ENCODE measurements around the gene ERGIC1.

The ERGIC1 gene

DNA sequence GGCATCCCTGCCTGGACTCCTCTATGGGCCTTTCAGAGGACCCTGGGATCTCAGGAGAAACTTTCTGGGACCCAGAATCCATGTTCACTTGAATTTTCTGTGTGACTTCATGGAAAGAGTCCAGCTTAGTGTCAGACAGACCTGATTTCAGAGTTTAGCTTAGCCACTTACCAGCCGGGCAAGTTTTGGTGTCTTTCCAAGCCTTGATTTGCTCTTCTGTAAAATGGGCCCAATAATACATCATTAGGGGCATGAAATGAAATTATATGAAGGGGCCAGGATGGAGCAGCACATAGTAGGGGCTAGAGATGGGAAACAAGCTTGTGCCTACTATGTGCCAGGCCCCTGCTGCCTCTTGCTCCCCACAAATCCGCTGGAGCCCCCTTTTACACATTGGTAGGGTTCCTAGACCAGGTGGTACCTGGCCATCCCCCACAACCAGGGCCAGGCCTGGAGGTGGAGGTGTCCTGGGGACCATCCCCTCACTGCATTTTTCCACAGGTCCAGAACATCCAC lies 92.0 kb downstream of the ERGIC1 start:
- no peak for DNase-seq

- DNase-seq, result no peak
Measured at GRCh38 chr5:172926796-172927195, 92.7 kb downstream of the ERGIC1 start.

DNA sequence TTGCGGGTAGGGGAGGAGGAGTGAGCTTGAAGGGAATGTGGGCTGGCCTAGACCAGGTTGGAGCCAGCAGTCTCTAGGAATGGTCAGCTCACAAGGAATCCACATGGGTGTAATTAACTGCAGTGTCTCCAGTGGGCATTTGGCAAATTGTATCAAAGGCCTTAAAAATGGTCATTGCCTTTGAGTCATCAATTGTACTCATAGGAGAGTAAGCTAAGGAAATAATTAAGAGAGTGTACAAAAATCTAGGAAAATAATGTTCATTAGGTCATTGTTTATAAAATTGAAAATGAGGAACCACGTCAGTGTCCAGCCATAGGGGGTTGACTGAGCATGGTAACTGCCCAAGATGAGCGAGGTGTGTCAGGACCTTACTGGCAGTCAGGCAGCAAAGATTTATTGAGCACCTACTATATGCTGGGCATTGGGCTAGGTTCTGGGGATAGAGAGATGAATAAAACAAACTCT lies 95.4 kb downstream of the ERGIC1 start:
- DNase-seq, result no peak

GRCh38 chr5:172931001-172931536 lies 97.0 kb downstream of the ERGIC1 start:
- no peak for DNase-seq

GRCh38 chr5:172932313-172933017 lies 98.4 kb downstream of the ERGIC1 start:
- peak; percentile 62 for DNase-seq

- DNase-seq, result no peak
Measured at GRCh38 chr5:172933238-172933637, 99.2 kb downstream of the ERGIC1 start.

DNA sequence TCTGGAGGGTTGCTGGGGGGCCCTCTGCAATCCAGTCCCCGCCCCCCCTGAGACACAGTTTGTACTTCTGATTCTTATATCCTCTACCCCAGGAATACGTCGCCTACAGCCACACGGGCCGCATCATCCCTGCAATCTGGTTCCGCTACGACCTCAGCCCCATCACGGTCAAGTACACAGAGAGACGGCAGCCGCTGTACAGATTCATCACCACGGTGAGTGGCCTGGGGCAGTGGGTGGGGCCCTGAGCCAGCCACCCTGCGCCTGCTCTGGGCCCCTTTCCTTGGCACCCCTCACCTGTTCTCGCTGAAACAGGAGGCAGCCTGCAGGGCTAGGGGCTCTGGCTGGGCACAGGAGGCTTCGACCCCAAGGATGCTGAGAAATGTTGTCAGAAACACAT lies 101.0 kb downstream of the ERGIC1 start:
- DNase-seq, result no peak

- DNase-seq, result no peak
Measured at GRCh38 chr5:172936401-172936800, 102.3 kb downstream of the ERGIC1 start.

DNA sequence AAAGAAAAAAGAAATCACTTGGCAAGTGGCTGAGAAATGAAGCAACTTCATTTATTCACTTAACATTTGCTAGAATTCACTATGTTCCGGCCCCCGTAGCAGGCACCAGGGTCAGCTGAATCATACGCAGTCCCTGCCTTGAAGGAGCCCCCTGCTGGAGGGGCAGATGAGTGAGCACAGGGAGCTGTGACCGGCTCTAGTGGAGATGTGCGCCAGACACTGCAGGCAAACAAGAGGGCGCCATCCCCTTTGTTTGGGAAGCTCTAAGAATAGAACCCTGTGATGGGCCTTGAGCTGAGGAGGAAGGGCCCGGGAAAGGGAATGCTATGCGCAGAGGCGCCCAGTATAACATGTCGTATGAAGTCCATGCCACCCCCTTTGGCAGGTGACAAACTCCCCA lies 105.0 kb downstream of the ERGIC1 start:
- DNase-seq, result peak; percentile 34

DNA sequence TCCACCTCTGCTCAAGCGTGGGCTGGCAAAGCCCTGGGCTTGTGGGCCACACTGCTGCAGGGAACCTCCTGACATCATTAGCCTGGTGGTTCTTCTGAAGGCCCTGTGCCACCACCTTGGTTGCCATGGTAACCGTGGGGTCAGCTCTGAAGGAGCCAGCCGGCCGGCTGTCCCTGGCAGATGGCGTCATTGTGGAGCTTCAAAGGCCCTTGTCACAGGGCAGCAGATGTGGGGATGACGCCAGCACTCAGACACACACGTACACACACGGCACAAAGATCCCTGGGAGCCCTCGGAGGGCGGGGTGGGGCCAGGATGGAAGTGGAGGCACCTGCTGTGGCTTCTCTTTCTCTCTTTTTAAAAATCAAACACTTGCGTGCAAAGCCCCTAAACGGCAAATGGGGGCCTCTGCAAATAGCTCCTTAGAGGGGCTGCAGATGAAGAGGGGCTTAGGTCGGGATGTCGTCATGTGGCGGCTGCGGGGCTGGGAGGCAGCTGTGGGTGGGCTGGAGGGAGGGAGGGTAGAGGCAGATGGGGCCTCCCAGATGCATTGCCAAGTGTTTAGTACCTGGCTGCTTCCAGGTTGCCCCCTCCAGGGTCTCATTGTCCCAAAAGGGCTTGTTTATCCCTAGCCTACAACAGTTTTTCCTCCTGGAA lies 105.7 kb downstream of the ERGIC1 start:
- peak; percentile 84 for DNase-seq

DNA sequence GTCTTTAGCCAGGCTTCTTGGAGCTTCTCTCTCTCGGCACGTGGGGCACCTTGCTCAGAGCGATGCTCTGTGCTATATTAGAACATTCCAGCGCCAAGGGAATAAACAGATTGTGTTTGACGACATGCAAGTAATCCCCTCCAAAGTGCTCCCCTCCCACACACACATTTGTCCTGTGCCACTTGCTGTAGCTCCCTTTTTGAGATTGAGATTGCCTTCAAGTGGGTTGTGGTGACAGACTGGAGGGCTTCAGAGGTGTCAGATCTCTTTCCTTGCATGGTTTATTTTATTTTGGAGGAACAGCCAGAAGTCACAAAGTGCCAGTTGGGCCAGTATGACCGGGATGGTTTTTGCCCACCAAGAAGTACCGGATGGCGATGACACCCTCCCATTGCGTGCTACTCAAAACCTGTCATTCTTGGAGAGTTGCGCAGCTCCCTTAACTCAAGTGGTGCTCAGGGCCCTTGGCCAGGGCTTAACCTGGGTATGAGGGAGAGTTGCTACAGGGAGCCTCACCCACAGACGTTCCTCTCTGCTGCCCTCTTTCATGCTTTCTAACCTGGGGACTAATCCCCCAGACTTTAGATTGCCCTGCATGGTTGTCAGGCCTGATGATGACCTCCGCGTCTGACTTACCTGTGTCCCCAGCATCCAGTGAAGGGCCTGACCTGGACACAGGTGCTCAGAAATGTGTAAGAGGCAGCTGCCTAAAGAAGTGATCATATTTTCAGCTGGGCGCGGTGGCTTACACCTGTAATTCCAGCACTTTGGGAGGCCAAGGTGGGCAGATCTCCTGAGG lies 106.4 kb downstream of the ERGIC1 start:
- DNase-seq, result peak; percentile 8

- DNase-seq, result peak; percentile 45
Measured at GRCh38 chr5:172941067-172941516, 107.0 kb downstream of the ERGIC1 start.

DNA sequence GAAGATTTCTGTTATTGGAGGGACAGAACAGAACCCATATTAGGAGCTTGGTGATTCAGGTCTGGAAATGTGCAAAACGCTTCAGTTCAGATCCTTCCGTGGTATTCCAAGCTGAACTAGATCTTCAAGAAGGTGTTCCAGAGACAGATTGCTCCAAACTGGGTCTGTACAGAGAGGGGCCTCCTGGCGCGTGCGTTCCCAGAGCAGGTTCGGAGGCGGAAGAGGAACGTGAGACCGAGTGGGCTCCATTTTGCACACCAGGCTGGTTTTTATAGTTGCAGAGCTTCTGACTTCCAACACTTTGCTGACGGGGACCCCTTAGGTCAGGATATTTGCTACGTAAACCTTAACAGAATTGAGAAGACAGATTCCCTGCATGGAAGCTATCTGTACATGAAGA lies 108.5 kb downstream of the ERGIC1 start:
- DNase-seq, result no peak

GRCh38 chr5:172943283-172943841 lies 109.3 kb downstream of the ERGIC1 start:
- DNase-seq, result no peak

- DNase-seq, result no peak
Measured at GRCh38 chr5:172943906-172944305, 109.9 kb downstream of the ERGIC1 start.

DNA sequence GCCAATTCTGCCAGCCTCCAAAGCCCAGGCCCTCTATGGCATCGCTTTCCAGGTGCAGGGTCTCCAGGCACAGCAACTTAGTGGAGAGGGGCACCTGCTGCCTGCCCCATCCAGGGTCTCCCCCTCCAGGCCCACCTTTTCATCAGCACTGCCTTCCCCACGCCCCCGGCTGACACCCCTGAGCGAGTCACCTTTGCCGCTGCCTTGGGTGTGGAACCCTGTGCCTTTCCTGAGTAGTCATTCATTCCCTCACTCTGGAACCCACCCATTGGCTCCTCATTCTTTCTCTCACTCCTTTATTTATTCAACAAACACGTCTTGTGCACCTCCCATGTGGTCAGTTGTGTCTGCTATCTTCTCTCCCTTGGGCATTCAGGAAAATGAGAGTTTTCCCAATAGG lies 110.7 kb downstream of the ERGIC1 start:
- no peak for DNase-seq

DNA sequence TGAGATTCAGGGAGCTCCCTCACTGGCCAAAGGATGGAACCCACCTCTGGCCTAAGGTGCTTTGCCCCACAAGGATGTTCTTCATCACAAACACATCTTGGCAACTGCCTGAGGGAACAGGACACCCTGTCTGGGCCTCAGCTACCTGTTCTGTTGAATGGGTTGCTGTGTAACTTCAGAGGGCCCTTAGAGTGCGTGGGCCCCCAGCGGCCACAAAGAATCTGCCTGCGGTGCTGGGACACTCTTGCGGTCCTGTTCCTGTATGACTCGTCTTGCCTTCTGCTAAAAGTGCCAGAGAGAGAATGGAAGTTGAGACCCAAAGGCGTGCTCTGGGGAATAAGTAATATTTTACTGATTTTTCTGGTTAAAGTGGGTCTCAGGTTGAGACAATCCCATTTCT lies 111.1 kb downstream of the ERGIC1 start:
- no peak for DNase-seq

DNA sequence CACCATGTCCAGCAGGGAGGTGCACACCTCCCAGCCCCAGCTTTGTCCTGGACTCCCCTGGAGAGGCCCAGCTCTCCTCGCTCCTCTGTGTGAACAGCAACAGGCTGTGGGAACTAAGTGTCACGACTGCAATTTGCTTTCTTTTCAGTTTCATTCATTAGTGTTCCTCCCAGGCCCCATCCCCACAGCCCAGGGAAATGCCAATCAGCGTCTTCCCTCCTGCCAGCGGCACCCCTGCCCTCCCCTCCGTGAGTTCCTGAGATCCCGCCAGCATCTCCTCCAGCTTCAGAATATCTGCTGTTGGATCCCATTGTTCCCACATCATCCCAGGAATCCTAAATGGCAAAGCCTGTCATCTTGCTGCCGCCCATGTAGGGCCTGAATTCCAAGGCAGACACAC lies 112.1 kb downstream of the ERGIC1 start:
- no peak for DNase-seq

- DNase-seq, result no peak
Measured at GRCh38 chr5:172949426-172949825, 115.4 kb downstream of the ERGIC1 start.

DNA sequence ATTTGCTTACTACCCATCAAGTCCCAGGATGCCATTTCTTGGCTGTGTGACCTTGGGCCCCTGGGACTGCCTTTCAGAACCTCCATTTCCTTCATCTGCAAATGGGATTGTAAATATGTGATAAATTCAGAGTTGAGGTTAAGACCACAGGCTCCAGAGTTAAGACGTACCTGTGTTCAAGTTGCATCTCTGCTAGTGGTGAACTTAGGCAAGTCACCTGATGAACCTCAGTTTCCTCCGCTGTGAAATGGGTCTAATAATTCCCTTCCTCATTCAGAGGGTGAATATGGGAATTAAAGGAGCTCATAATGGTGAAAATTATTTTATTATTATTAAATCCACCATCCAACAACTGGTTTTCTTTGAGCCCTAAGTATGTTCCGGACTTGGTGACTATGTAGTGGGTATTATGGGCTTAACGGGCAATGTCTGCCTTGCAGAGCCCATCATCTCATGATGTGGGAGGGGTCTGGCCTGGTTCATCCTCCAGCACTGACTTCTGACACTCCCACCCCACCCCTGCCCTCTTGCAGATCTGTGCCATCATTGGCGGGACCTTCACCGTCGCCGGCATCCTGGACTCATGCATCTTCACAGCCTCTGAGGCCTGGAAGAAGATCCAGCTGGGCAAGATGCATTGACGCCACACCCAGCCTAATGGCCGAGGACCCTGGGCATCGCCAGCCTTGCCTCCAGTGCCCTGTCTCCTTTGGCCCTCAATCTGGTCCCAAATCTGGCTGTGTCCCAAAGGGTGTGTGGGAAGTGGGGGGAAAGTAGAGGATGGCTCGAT lies 116.3 kb downstream of the ERGIC1 start:
- no peak for DNase-seq

- no peak for DNase-seq
Measured at GRCh38 chr5:172951371-172952033, 117.5 kb downstream of the ERGIC1 start.

All from NCI-H345 (cell line).